HL-60 (cell line): ENCODE data around the gene SPDYA.

Experiments
- DNase-seq, 2 experiments: peaks; one replicate each; pipeline ENCODE4 v3.0.0-alpha.2; 2010 to 2020; ENCODE audit warnings: low read depth in 1 of 2, low spot score in 1 of 2
- H3K27ac ChIP-seq: fragments of 250-450 bp; sonication (Bioruptor Pico); replicated peaks from 2 replicates; pipeline ENCODE4 v1.5.1; 2020; ENCODE audit warnings: mild to moderate bottlenecking, moderate library complexity
- H3K27me3 ChIP-seq: fragments of 250-450 bp; sonication (Bioruptor Pico); 2 replicates; pipeline ENCODE4 v1.5.1; 2021; ENCODE audit warnings: mild to moderate bottlenecking, moderate library complexity; ENCODE audit not compliant: insufficient read depth, poor library complexity, severe bottlenecking
- H3K4me3 ChIP-seq: replicated peaks from 2 replicates; pipeline ENCODE4 v1.5.1; 2011; ENCODE audit warnings: mild to moderate bottlenecking, control low read depth, low read length; ENCODE audit not compliant: insufficient read depth
- CTCF ChIP-seq: IDR thresholded peaks from one replicate; pipeline ENCODE4 v1.5.1; 2011; ENCODE audit warnings: low read length, control low read depth, inconsistent platforms; ENCODE audit not compliant: insufficient read depth
- GABPA ChIP-seq: IDR thresholded peaks from 2 replicates; pipeline ENCODE4 v1.6.1; 2012; ENCODE audit warnings: low read depth
- POLR2AphosphoS5 ChIP-seq: IDR thresholded peaks from 2 replicates; pipeline ENCODE4 v1.6.1; 2012; ENCODE audit warnings: low read depth
- REST ChIP-seq: IDR thresholded peaks from 2 replicates; pipeline ENCODE4 v1.6.1; 2012; ENCODE audit warnings: low read depth; ENCODE audit not compliant: insufficient replicate concordance
- SPI1 ChIP-seq: IDR thresholded peaks from 2 replicates; pipeline ENCODE4 v1.6.1; 2012; ENCODE audit warnings: low read depth, mild to moderate bottlenecking, borderline replicate concordance

Gene SPDYA

GRCh38 chr2:28871620-28872019, 61.0 kb downstream of the SPDYA start:
- no peak overlapping the region for H3K4me3 ChIP-seq
- no peaks in the 10 kb centered on the region for H3K27me3 ChIP-seq
- DNase-seq = no peak
- TF ChIP-seq SPI1 (no peak), CTCF (no peak)
- H3K27ac ChIP-seq = no peak overlapping the region

GRCh38 chr2:28880193-28880592, 69.6 kb downstream of the SPDYA start:
- no peak overlapping the region for H3K4me3 ChIP-seq

GRCh38 chr2:28893488-28893887, 82.9 kb downstream of the SPDYA start:
- Histone ChIP-seq H3K4me3 (no peak overlapping the region), H3K27ac (no peak overlapping the region)
- TF ChIP-seq SPI1 (no peak), REST (no peak), GABPA (no peak), POLR2AphosphoS5 (no peak), CTCF (no peak)

More at GRCh38 chr2:28880193-28880592, 69.6 kb downstream of the SPDYA start:
- no peak for DNase-seq
- Histone ChIP-seq H3K27me3 (no peaks in the 10 kb centered on the region), H3K27ac (no peak overlapping the region)
- TF ChIP-seq REST = no peak
- no peak for TF ChIP-seq POLR2AphosphoS5
- TF ChIP-seq CTCF = no peak
- no peak for TF ChIP-seq GABPA
- TF ChIP-seq SPI1 = no peak

GRCh38 chr2:28894470-28895188, 84.0 kb downstream of the SPDYA start, which contains the start of gene WDR43:
TSS of gene WDR43 (plus strand) at chr2:28894667. CDS start at chr2:28894699, 32 bp downstream.
- peak; percentile 74 for TF ChIP-seq REST
- TF ChIP-seq SPI1 = peak; percentile 92
- TF ChIP-seq GABPA = 0 out of 2 replicates have a peak, but pooled peaks have one; percentile 36
- TF ChIP-seq POLR2AphosphoS5 = peak; percentile 94
- TF ChIP-seq CTCF = no peak
- H3K27ac ChIP-seq = peak within 1 kb of the TSS; percentile 95
- H3K4me3 ChIP-seq = peak within 1 kb of the TSS; percentile 78
- DNase-seq = peak; percentile 97 to 99
- H3K27me3 ChIP-seq = no peaks in the 10 kb centered on the region

More at GRCh38 chr2:28893488-28893887, 82.9 kb downstream of the SPDYA start:
- DNase-seq = no peak
- H3K27me3 ChIP-seq = no peaks in the 10 kb centered on the region
